ENCODE measurements around the gene CEACAM5.

DNA sequence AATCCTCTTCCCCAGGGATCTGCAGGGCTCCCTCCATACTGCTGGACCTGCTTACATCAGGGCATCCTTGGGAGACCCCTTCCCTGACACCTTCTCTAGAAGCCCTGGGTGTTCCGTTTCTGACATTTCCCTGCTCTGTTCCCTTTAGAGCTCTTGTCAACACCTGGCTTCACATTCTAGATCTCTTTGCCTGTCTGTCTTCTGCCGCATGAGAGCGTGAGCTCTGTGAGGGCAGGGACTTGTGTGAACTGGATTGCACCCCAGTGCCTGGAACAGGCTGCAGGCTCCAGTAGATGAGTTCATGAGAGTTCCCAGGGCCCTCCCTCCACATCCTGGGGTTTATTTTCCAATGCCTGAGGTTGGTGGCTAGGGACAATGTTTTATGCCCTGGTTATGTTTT, 21.0 kb upstream of the CEACAM5 start:
- TF ChIP-seq, protein P1, sequence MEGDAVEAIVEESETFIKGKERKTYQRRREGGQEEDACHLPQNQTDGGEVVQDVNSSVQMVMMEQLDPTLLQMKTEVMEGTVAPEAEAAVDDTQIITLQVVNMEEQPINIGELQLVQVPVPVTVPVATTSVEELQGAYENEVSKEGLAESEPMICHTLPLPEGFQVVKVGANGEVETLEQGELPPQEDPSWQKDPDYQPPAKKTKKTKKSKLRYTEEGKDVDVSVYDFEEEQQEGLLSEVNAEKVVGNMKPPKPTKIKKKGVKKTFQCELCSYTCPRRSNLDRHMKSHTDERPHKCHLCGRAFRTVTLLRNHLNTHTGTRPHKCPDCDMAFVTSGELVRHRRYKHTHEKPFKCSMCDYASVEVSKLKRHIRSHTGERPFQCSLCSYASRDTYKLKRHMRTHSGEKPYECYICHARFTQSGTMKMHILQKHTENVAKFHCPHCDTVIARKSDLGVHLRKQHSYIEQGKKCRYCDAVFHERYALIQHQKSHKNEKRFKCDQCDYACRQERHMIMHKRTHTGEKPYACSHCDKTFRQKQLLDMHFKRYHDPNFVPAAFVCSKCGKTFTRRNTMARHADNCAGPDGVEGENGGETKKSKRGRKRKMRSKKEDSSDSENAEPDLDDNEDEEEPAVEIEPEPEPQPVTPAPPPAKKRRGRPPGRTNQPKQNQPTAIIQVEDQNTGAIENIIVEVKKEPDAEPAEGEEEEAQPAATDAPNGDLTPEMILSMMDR (IDR thresholded peaks at IDR 0.05; ENCODE audit: insufficient read depth, low read length, poor library complexity, severe bottlenecking) = no peak
- TF ChIP-seq EZH2phosphoT487 (conservative IDR thresholded peaks at IDR 0.05; ENCODE audit: low read length) = no peak
